GM19099 (cell line): Measurements from ENCODE around the gene FBXW11.

Experiments
- POLR2A ChIP-seq: IDR thresholded peaks from 3 replicates; pipeline ENCODE4 v1.6.1; 2011; ENCODE audit warnings: low read depth; ENCODE audit not compliant: insufficient read length; ENCODE audit errors: extremely low read depth

FBXW11 gene

DNA sequence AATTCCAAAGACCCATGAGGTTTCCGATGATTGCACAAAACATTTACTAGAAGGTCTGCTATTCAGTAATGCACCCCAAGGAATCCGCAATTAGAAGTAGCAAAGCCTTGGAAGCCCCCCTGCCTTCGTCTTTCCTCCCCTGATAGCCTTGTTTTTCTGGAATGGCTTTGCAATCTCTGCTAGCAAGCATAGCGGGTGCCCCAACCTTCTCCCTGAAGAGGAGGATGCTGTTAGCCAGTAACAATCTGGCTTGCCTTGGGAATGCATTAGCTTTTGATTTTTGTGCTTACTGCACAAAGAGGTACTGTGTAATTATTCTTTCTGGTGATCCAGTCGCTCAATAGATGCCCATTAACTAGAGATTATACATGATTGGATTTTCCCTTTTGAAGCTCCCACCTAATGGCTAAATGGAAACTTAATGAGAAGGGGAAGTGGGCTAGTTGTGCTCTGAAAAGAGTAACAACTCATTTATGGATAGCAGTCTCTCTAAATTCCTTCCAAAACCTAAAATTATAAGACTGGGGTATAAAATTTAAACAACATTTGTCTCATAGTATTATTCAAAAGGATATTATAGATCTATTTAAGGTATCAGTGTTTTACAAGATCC is 91.6 kb downstream of the FBXW11 start:
- TF ChIP-seq POLR2A, result no peak

DNA sequence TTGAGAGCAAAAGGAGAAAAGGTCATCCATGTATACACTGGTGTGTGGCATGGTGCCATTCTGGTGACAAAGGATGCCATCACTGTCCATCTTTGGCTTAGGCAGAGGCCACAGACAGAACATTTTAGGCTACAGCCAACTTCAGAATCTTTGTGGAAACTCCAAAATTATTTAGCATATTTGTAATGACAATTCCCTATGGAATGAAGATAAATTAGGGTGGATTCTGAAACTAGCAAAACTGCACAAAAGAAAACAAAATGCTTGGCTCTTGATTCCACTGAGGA is 92.5 kb downstream of the FBXW11 start:
- no peak for TF ChIP-seq POLR2A

DNA sequence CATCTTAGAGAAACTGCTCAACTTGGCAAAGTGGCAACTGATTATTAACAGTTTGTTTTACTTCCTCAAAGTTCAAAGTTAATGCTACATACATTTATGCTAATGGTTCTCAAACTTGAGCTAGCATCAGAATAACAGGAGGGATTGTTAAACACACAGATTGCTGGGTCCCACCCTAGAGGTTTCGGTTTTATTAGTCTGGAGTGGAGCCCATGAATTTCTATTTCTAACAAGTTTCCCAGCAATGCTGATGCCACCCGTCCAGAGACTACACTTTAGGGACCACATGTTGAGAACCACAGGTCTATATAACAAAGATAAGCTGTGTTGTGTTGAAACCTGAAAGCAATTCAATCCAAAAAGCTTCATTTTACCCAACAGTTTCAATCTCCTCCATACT is 95.3 kb downstream of the FBXW11 start:
- no peak for TF ChIP-seq POLR2A

DNA sequence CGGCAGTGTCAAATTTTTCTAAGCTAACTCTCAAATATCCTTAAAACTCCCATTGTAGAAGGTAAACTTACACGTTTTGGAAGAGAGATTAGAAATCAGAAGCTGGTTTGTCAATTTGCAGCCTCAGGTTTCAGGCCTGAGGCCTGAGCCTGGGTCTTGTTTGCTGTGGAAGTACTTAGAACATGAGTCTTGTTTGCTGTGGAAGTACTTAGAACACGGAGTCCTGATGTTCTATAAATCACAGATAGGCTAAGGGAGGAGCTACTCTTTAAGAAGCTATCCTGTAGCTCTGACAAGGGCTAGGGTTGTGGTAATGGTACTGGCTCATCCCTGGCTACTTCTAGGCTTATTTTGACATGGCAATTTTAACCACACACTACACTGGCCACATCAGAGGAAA is 97.8 kb downstream of the FBXW11 start:
- TF ChIP-seq POLR2A, result no peak

DNA sequence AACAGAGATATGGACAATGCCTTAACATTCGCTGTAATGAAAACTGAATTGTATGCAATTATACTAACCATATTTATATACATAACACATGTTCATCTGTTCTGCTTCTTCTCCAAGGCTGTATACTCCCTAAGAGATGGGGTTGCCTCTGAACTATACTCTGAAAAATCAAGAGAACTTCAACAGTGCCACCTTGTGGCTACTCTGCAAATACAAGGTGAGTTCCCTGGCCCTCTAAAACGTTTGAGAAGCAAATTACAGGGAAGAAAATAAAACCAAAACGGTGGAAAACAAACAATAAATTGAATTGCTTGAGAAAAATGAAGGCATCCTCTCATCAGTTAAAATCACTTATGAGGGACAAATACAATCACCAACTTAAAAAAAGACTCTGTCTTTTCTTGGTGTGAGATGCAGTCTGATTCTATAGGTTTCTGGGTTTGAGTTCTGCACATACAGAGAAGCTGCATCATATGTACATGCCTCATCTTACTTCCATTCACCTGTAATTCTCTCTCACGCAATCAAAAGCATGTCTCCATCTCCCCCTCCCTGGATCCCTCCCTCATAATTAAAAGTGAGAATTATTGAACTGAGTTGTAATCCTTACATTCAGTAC is 98.6 kb downstream of the FBXW11 start:
- TF ChIP-seq POLR2A, result no peak

DNA sequence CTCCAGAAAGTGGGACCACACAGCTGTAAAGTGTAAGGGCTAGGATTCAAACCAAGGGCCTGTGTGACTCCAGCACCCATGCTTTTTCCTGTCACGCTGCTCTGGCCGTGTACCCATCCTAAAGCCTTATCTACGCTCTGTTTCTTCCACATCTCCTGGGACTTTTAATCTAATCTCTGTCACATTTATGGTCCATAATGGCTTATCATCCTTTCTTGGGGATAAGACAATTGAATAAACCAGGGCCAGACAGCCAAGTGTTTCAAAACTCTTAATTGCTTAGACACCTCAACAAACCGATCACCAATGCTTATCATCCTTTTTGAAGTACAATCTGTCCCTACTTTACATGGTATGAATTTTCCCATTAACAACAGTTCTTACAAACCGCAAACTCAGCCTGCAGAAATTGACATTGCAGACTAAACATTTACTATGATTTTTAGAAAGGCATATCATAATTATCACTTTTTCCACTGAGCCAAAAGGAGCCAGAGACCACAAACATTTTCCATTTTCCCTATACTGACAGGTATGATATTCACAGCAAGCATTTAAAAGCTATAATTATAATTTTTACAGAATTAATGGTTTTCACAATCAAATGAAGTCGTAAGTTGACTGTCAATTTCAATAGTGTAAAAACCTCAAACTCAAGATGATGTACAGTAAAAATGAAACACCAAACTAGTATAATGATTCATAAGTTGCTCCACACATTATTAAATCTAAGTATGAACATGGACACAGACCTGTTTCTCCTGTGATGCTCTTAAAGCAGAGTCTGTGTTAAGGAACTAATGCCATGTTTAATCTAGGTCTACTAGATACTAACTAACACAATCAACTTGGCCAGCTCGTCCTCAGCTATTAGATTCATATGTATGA is 99.5 kb downstream of the FBXW11 start:
- no peak for TF ChIP-seq POLR2A

DNA sequence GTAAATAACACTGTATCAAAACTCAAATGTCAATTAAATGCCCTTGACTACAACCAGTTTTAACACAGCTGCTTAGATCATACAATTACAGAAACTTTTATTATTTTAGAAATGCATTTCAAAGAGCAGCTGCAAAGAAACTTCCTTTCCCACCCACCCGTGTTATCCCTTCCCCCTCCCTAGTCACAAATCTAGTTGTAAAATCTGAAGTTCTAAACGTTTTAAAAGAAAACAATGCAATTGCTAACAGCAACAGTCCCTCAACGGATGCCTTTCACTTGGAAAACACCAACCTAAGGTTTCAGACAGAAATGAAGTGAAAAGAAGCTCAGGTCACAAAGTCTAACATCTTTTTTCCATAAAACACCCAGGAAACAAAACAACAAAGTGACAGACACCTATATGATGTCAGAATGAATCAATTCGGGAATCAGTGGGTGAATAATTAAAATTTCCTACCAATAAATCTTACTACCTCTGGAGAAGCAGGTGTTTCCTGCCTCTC is 100.3 kb downstream of the FBXW11 start:
- no peak for TF ChIP-seq POLR2A

DNA sequence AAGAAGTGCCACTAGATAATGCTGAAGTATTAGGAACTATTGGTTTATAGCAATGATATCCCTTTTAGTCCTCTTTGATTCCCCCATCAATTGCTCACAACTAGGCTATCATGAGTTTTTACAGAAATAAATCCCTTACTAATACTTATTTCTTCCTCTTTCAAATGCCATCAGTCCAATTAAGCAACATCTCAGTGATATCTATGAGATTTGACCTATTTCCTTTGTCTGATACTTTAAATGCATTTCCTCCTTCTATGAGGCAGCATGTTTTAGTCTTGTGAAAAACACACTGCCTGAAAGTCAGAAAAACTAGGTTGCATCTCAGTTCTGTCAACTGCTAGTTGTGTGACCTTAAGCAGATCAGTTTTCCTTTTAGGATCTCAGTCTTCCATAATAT is 101.6 kb downstream of the FBXW11 start:
- TF ChIP-seq POLR2A, result no peak

DNA sequence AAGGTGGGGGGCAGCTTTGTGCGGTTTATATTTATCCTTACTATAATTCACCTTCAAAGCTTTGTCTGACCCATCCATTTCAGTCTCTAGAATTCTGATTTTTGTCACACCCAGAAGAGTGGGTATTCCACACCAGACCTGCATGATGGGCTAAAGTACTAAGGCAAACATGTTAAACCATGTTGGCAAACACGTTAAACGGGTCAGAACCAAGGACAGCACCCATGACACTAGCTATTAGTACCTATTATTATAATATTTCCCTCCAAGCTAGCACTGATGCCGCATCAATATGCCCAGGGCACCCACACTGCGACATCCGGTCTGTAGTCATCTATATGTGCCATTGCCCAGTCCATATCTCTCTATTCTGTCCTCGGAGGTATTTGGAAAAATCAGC is 104.7 kb downstream of the FBXW11 start:
- no peak for TF ChIP-seq POLR2A

DNA sequence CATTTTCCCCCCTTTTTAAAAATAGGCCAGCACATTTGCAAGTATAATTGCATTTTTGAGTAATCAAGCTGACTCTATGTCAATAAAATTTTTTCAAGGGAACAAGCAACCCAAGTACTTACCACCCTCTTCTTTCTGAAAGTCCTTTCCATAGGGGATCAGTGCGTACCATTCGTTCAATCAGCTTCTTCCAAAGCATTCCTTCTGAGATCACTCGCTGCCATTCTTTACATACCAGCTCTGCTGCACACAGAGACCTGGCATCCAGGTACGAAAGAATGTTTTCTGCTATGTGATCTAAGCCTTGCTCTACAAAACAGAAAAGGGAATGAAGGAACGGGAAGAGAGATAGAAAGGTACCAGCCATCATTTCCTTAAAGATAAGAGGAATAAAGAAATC is 106.6 kb downstream of the FBXW11 start:
- no peak for TF ChIP-seq POLR2A

DNA sequence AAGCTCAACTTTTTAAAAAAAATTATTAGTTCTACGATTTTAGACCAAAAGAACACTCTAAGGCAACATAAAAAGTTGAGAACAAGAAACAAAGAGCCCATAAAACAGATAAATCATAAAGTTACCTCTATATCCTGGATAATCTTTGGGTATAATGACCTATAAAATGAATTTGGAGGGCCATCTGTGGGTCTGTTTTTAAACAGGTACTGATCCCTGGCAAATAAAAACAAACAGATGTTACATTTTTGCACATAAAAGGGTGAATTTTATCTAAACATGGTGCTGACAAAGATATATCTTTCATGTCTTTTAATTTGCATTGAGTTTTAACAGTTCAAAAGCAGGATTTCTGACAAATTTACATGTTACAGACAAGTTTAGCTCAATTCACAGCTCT is 107.6 kb downstream of the FBXW11 start:
- TF ChIP-seq POLR2A, result no peak

DNA sequence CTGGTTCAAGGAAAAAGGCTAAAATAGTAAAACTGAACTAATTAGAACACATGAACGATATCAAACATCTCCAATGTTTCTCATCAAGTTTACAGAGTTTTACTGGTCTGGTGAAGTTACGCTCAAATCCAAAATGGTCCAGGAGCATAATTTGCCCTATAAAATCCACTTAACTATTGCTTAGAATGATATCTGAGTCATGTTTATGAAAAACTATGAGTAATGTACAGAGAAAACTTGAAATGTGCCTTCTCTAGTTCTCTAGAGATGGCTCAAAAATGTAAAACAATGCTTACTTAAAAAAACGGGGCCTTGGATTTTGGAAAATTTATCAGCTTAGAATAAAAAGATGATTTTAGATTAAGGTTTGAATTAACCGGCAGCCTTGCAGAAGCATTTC is 108.1 kb downstream of the FBXW11 start:
- no peak for TF ChIP-seq POLR2A

DNA sequence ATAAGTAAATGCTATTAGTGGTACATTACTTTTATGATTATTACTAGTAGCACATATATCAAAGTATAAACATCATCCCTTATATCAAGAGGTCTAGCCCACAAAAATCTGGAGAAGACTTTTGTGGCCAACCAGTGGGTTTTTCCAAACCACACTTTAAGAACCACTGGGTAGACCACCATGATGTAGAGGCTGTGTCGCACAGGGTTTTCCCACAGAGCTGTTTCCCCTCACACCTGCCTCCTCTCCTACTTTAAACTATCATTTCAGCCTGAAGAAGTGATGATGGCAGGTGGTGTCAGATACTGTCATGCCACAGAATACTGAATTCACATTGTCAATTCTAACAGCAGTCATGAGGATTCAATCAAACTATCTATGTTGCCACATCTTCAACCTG is 109.2 kb downstream of the FBXW11 start:
- TF ChIP-seq POLR2A, result no peak

DNA sequence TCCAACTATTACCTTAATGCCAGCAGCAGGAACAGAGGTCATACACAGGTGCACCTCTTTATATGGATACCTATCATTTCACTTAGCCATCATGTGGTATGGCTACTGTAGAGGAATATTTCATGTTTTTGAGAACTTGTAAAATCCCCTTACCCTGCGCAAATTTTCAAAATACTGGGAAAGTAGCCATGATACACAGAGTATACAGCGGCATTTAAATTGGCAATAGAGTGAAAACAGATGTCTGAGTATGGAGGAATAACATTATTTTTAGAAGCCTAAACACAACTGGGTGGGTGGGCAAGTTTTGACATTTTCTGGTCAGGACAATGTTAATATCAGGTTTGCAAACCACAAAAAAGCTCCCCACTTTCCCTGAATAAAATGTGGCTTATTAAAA is 111.4 kb downstream of the FBXW11 start:
- TF ChIP-seq POLR2A, result no peak

DNA sequence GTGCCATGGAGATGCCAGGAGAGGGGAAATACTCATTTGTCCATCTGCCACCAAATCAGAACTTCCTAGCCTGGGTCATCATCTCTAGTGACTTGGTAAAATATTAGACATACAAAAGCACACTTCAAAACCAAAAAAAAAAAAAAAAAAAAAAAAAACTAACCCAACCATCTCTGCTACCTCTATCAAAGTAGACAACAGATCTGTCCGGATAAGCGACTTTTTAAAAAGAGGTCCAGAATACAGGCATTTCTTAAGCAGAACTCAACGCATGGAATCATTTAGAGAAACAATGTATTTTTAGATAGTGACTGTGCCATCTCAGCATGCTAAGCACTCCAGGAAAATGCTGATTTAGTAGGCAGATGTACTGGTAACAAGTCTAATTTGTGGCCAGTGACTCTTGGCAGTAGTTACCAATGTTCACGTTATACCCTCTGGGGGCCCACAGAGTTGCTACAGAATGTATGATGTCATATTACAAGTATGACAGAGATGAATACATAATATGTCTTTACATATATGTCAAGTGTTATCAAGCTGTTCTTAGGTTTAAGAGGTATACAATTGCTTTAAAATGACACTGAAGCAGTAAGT is 113.0 kb downstream of the FBXW11 start:
- TF ChIP-seq POLR2A, result no peak

DNA sequence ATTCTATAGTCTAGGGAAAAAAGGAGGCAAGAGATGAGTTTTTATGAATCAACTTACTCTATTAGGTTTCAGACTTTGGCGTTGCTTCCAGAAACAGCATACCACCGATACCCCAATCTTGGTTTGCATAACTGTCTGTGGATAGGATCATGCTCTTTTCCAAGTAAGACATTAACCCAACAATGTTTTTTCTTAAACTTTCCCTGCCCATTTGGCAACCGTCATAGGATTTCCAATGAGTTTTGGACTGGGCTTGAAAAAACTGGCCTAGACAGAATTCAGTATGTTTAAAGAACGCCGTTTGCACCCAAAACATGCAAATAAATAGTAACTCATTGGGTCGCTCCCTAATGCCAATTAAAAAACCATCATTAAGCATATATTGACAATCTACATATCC is 114.8 kb downstream of the FBXW11 start:
- TF ChIP-seq POLR2A, result no peak

DNA sequence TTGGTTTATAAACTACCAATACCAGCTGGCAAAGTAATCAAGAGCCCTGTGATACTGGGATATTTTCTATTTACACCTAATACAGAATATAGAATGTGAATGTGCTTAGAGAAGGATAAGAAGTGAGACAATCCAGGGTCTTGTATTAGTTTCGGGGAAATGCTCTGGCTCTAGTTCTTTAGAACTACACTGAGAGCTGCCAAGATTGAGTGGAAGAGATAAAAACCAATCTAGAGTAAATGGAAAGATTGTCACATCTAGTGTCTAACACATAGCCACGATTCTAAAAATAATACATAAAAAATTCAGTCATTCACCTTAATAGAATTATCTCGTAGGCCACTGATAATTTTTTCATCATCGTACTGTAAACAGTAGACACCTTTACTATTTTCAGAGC is 115.3 kb downstream of the FBXW11 start:
- no peak for TF ChIP-seq POLR2A

DNA sequence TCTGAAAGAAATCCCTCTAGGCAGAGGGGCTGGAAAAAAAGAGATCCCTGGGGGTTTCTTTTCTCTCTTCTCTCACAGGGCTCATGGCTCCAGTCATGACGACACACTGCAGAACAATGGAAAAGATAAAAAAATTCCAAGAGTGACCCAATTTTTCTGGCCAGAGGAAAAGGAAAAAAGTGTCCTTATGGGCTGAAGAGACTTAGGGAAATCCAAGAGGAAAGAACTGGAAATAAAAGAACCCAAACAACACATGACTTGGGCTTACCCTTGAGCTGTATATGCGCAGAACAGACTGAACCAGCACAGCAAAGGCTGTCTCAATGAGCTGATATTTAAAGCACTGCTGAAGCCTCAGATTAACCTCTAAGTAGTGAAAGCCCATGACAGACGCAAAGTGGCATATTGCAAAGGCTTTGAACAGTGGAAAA is 118.4 kb downstream of the FBXW11 start:
- TF ChIP-seq POLR2A, result no peak
